Measurements from ENCODE around the gene CLCN7.

CLCN7 gene

DNA sequence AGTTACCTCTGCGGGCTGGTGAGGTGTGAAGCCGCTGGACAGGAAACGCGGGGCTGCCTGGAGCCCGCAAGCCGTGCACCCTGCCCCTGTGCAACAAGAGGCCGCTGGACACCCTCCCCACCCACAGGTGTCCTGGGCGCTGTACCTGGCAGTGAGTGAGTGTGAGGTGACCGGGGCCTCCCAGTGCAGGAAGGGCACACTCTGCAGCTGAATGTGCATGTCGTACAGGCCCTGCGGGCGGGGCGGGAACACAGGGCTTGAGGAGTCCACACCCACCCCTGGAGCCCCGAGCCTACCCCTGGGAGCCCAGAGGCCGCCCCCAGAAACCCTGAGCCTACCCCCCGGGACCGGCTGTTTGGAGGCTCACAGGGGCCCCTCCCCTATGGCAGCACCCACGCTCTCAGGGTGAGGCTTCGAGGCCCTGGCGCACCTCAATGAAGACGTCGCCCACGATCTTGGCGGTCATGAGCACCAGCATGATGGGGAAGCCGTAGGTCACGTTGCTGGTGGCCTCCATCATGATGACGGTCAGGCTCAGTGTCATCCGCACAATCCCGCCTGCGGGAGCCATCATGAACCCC is 26.2 kb downstream of the CLCN7 start:
- Histone ChIP-seq H3K79me2 (ENCODE audit: insufficient read depth, low read depth) (no peaks in the 10 kb centered on the region), H3K27ac (no peak overlapping the region), H3K27me3 (ENCODE audit: insufficient read depth, low read depth) (0 out of 2 replicates have a peak, but pooled peaks cover 1% of the 10 kb centered on the region), H2AFZ (ENCODE audit: low read depth) (no peak overlapping the region), H3K9ac (no peak overlapping the region), H3K36me3 (ENCODE audit: insufficient read depth) (no peaks in the 10 kb centered on the region), H3K4me2 (no peak overlapping the region), H4K20me1 (ENCODE audit: insufficient read depth) (no peaks in the 10 kb centered on the region), H3K4me3 (IDR thresholded peaks at IDR 0.05; ENCODE audit: insufficient read depth, low read depth, low read length) (no peak overlapping the region), H3K4me1 (ENCODE audit: low read depth, poor library complexity, severe bottlenecking) (no peaks in the 10 kb centered on the region)
- TF ChIP-seq, protein P1, sequence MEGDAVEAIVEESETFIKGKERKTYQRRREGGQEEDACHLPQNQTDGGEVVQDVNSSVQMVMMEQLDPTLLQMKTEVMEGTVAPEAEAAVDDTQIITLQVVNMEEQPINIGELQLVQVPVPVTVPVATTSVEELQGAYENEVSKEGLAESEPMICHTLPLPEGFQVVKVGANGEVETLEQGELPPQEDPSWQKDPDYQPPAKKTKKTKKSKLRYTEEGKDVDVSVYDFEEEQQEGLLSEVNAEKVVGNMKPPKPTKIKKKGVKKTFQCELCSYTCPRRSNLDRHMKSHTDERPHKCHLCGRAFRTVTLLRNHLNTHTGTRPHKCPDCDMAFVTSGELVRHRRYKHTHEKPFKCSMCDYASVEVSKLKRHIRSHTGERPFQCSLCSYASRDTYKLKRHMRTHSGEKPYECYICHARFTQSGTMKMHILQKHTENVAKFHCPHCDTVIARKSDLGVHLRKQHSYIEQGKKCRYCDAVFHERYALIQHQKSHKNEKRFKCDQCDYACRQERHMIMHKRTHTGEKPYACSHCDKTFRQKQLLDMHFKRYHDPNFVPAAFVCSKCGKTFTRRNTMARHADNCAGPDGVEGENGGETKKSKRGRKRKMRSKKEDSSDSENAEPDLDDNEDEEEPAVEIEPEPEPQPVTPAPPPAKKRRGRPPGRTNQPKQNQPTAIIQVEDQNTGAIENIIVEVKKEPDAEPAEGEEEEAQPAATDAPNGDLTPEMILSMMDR (conservative IDR thresholded peaks at IDR 0.05; ENCODE audit: low read depth, low read length) = no peak

GRCh38 chr16:1447965-1448364 is 26.9 kb downstream of the CLCN7 start:
- TF ChIP-seq, protein P1 (conservative IDR thresholded peaks at IDR 0.05; ENCODE audit: low read depth, low read length) = no peak
- Histone ChIP-seq H2AFZ (ENCODE audit: low read depth) (no peak overlapping the region), H3K79me2 (ENCODE audit: insufficient read depth, low read depth) (no peaks in the 10 kb centered on the region), H3K27me3 (ENCODE audit: insufficient read depth, low read depth) (0 out of 2 replicates have a peak, but pooled peaks cover 3% of the 10 kb centered on the region), H3K9ac (no peak overlapping the region), H4K20me1 (ENCODE audit: insufficient read depth) (no peaks in the 10 kb centered on the region), H3K4me2 (no peak overlapping the region), H3K27ac (no peak overlapping the region), H3K4me1 (ENCODE audit: low read depth, poor library complexity, severe bottlenecking) (no peaks in the 10 kb centered on the region), H3K36me3 (ENCODE audit: insufficient read depth) (no peaks in the 10 kb centered on the region), H3K4me3 (IDR thresholded peaks at IDR 0.05; ENCODE audit: insufficient read depth, low read depth, low read length) (no peak overlapping the region)

- peaks cover 12% of the 10 kb centered on the region; the same call in 1 of the 2 replicates for H3K27me3 ChIP-seq (ENCODE audit: insufficient read depth, low read depth)
- H3K79me2 ChIP-seq (ENCODE audit: insufficient read depth, low read depth) = no peaks in the 10 kb centered on the region
- H3K27ac ChIP-seq = no peak overlapping the region
- no peaks in the 10 kb centered on the region for H3K36me3 ChIP-seq (ENCODE audit: insufficient read depth)
- no peaks in the 10 kb centered on the region for H3K4me1 ChIP-seq (ENCODE audit: low read depth, poor library complexity, severe bottlenecking)
- no peak overlapping the region for H3K4me2 ChIP-seq
- H2AFZ ChIP-seq (ENCODE audit: low read depth) = no peak overlapping the region
- no peak overlapping the region for H3K4me3 ChIP-seq (IDR thresholded peaks at IDR 0.05; ENCODE audit: insufficient read depth, low read depth, low read length)
- no peak overlapping the region for H3K9ac ChIP-seq
- TF ChIP-seq, protein P1 (conservative IDR thresholded peaks at IDR 0.05; ENCODE audit: low read depth, low read length) = no peak
- no peaks in the 10 kb centered on the region for H4K20me1 ChIP-seq (ENCODE audit: insufficient read depth)
These were observed 28.3 kb downstream of the CLCN7 start for GRCh38 chr16:1446296-1447080.

DNA sequence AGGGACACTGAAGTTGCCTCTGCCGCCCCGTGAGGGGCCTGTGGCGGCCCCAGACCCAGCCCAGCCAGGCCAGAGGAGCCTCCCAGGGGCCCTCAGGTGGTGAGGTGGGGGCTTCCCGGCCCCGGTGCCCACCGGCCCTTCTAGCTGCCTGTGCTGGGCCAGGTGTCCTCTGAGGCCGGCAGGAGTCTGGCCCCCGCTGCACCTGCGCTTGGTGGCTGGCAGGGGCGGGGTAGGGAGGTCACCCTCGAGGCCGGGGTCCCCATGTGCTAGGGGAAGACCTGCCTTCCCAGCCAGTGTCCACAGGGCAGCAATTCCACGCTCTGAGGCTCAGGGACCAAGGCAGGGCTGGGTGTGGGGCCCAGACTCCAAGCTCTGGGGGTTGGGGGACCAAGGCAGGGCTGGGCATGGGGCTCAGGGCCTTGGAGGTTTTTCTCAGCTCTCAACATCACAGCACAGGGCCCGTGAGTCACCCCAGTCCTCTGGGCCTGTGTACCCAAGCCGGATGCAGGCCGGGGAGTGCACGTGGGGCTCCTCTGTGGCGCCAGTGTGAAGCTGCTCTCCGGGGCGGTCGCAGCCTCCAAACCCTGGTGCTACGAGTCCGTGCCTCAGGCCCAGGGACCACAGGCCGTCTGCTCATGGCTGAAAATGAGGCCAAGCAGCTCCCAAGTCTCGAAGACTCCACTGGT is 29.2 kb downstream of the CLCN7 start:
- no peak overlapping the region for H3K27ac ChIP-seq
- TF ChIP-seq, protein P1 (conservative IDR thresholded peaks at IDR 0.05; ENCODE audit: low read depth, low read length) = no peak
- no peak overlapping the region for H3K4me2 ChIP-seq
- no peak overlapping the region for H3K9ac ChIP-seq
- no peaks in the 10 kb centered on the region for H3K4me1 ChIP-seq (ENCODE audit: low read depth, poor library complexity, severe bottlenecking)
- no peaks in the 10 kb centered on the region for H4K20me1 ChIP-seq (ENCODE audit: insufficient read depth)
- H3K27me3 ChIP-seq (ENCODE audit: insufficient read depth, low read depth) = peaks cover 18% of the 10 kb centered on the region; the same call in 1 of the 2 replicates
- no peak overlapping the region for H2AFZ ChIP-seq (ENCODE audit: low read depth)
- H3K79me2 ChIP-seq (ENCODE audit: insufficient read depth, low read depth) = no peaks in the 10 kb centered on the region
- no peaks in the 10 kb centered on the region for H3K36me3 ChIP-seq (ENCODE audit: insufficient read depth)
- H3K4me3 ChIP-seq (IDR thresholded peaks at IDR 0.05; ENCODE audit: insufficient read depth, low read depth, low read length) = no peak overlapping the region

All from KMS-11 (cell line).